SK-N-SH (cell line): Measurements from ENCODE around the gene RPS27L.

Experiments used
- CTCF ChIP-seq: fragments of 200-600 bp; sonication (generic); IDR thresholded peaks from 2 replicates; pipeline ENCODE4 v1.6.1; 2017; ENCODE audit warnings: antibody characterized with exemption, mild to moderate bottlenecking, moderate library complexity
- EP300 ChIP-seq, 2 experiments: IDR thresholded peaks; 2 replicates each; pipeline versions ENCODE4 v1.4.0 to v1.6.1; 2012; ENCODE audit warnings: borderline replicate concordance in 1 of 2, low read depth in 1 of 2, low read length in 1 of 2
- EZH2phosphoT487 ChIP-seq: fragments of 200-600 bp; sonication (generic); IDR thresholded peaks from 2 replicates; pipeline ENCODE4 v1.6.1; 2017; ENCODE audit warnings: low read depth, mixed run types, mild to moderate bottlenecking, antibody characterized with exemption, moderate library complexity, borderline replicate concordance
- FOXM1 ChIP-seq: IDR thresholded peaks from 2 replicates; pipeline ENCODE4 v1.4.0; 2012; ENCODE audit warnings: low read depth, mild to moderate bottlenecking
- GABPA ChIP-seq: IDR thresholded peaks from 2 replicates; pipeline ENCODE4 v1.4.0; 2012; ENCODE audit warnings: low read depth, mild to moderate bottlenecking
- GATA2 ChIP-seq: sonication (generic); formaldehyde crosslinking; IDR thresholded peaks from 2 replicates; pipeline ENCODE4 v1.5.0; 2020; ENCODE audit warnings: mild to moderate bottlenecking, missing genetic modification reagents
- POLR2AphosphoS5 ChIP-seq: IDR thresholded peaks from 2 replicates; pipeline ENCODE4 v1.6.1; 2012; ENCODE audit warnings: low read depth, low read length
- RAD21 ChIP-seq: IDR thresholded peaks from 2 replicates; pipeline ENCODE4 v1.6.1; 2012; ENCODE audit warnings: mild to moderate bottlenecking, low read length
- SMC3 ChIP-seq: IDR thresholded peaks from 2 replicates; pipeline ENCODE4 v1.6.1; 2012; ENCODE audit warnings: low read depth, low read length, improper control_type of control experiment
- TAF1 ChIP-seq: IDR thresholded peaks from 2 replicates; pipeline ENCODE4 v1.6.1; 2012; ENCODE audit warnings: low read depth, mild to moderate bottlenecking, low read length, moderate library complexity, borderline replicate concordance
- TEAD4 ChIP-seq: IDR thresholded peaks from 2 replicates; pipeline ENCODE4 v1.4.0; 2012; ENCODE audit warnings: mild to moderate bottlenecking, borderline replicate concordance; ENCODE audit not compliant: insufficient read depth
- YY1 ChIP-seq: IDR thresholded peaks from 2 replicates; pipeline ENCODE4 v1.4.0; 2012; ENCODE audit warnings: low read depth, mild to moderate bottlenecking
- TF ChIP-seq, protein P1 (sequence below): IDR thresholded peaks from 2 replicates; pipeline ENCODE4 v1.4.0; 2012; ENCODE audit warnings: low read depth

DNA sequence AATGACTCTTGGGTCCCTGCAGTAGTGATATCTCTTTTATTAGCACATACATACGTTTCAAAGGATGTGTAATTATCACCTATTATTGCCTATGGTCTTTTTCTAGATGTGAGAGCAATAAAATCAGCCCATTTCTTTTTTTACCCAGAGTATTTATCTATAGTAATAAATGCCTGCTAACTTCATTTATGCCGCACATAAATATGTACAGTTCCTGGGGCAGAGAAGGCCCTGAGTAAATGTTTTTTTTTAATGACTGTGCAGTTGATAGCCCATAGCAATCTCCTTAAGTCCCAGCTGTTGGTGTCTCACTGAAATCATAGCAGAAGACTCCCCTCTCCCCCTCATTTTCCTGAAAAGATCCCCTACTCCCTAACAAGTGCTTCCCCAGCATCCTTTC, 48.8 kb upstream of the RPS27L start:
- no peak for TF ChIP-seq CTCF
- no peak for TF ChIP-seq POLR2AphosphoS5
- TF ChIP-seq EP300 (IDR thresholded peaks at IDR 0.05; ENCODE audit: borderline replicate concordance in 1 of 2, low read depth in 1 of 2, low read length in 1 of 2) = no peak
- no peak for TF ChIP-seq FOXM1
- no peak for TF ChIP-seq RAD21
- no peak for TF ChIP-seq TAF1
- TF ChIP-seq, protein P1, sequence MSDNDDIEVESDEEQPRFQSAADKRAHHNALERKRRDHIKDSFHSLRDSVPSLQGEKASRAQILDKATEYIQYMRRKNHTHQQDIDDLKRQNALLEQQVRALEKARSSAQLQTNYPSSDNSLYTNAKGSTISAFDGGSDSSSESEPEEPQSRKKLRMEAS = no peak
- no peak for TF ChIP-seq GABPA
- TF ChIP-seq GATA2 (CRISPR knock-in tag) = no peak
- no peak for TF ChIP-seq YY1
- no peak for TF ChIP-seq EZH2phosphoT487
- no peak for TF ChIP-seq SMC3
- no peak for TF ChIP-seq TEAD4
